ENCODE data around the gene PALLD.

DNA sequence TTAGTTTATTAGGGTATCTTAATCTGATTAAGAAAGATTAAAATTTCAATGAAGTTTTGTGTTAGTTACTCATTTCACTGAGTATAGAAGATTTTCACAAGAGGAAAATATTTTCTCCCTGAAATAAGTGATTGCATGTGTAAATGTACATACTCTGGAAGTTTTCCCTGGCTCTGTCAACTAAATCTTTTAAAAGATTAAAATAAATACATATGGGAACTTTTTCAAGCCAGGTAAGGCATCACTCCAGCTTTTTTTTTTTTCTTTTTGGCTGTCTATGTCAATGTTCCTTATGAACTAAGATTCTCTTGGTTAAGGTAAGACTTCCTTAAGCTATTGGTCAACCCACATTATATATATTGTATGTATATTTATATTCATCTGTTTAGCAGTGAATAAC lies 395.6 kb downstream of the PALLD start:
- TF ChIP-seq POLR2A (IDR thresholded peaks at IDR 0.05; ENCODE audit: low read depth, low read length) (no peak), PAX5 (IDR thresholded peaks at IDR 0.05; ENCODE audit: insufficient read depth, low read length, severe bottlenecking) (no peak), POLR2AphosphoS5 (IDR thresholded peaks at IDR 0.05; ENCODE audit: low read depth, low read length) (no peak)

All from GM12891 (cell line).